Measurements from ENCODE around the gene ABCD4. TPM values are rescaled to one million over a fixed set of nuclear protein-coding genes. Genes with fewer than 3 reads are reported as not detected.
A peak's percentile ranks its signal among the peaks of the same experiment; 100 is the strongest.

The ABCD4 gene
- total RNA-seq, 2 donors from 2014 or later, result 46.2 to 46.6 TPM

DNA sequence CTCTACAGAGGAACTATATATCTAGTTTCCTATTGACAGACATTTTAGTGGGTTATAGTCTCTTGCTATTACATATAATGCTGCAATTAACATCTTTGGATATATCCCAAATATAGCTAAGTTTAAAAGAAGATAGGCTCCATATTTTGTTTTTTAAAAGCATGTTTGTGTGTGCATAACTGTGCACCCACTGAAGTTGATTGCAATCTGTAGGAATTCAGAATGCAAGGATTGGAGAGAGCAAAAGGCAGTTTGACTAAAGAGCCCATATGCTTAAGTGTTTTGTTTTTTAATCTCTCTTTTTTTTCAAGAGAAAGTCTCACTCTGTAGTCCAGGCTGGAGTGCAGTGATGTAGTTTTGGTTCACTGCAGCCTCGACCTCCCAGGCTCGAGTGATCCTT lies 9.4 kb upstream of the ABCD4 start:
- intact Hi-C loops (cut with DNase I), result no loop called here
- no peaks in the 10 kb centered on the region for H3K9me3 ChIP-seq
- no peak overlapping the region for H3K4me3 ChIP-seq
- H3K27me3 ChIP-seq, result no peaks in the 10 kb centered on the region
- TF ChIP-seq, protein P1, sequence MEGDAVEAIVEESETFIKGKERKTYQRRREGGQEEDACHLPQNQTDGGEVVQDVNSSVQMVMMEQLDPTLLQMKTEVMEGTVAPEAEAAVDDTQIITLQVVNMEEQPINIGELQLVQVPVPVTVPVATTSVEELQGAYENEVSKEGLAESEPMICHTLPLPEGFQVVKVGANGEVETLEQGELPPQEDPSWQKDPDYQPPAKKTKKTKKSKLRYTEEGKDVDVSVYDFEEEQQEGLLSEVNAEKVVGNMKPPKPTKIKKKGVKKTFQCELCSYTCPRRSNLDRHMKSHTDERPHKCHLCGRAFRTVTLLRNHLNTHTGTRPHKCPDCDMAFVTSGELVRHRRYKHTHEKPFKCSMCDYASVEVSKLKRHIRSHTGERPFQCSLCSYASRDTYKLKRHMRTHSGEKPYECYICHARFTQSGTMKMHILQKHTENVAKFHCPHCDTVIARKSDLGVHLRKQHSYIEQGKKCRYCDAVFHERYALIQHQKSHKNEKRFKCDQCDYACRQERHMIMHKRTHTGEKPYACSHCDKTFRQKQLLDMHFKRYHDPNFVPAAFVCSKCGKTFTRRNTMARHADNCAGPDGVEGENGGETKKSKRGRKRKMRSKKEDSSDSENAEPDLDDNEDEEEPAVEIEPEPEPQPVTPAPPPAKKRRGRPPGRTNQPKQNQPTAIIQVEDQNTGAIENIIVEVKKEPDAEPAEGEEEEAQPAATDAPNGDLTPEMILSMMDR (IDR thresholded peaks at IDR 0.05), result no peak
- no peaks in the 10 kb centered on the region for H3K36me3 ChIP-seq
- no peak overlapping the region for H3K27ac ChIP-seq
- no peak overlapping the region for H3K9ac ChIP-seq (ENCODE audit: low read depth in 2 of 2, low read length in 2 of 2)
- no peaks in the 10 kb centered on the region for H3K4me1 ChIP-seq
- DNase-seq, result no peak

GRCh38 chr14:74309125-74310022 lies 6.6 kb upstream of the ABCD4 start:
- TF ChIP-seq, protein P1 (IDR thresholded peaks at IDR 0.05), result no peak
- H3K9ac ChIP-seq (ENCODE audit: low read depth in 2 of 2, low read length in 2 of 2), result no peak overlapping the region
- no peaks in the 10 kb centered on the region for H3K36me3 ChIP-seq
- DNase-seq, result no peak
- no peaks in the 10 kb centered on the region for H3K4me1 ChIP-seq
- H3K27me3 ChIP-seq, result no peaks in the 10 kb centered on the region
- H3K27ac ChIP-seq, result no peak overlapping the region
- intact Hi-C loops (cut with DNase I), result no loop called here
- no peak overlapping the region for H3K4me3 ChIP-seq
- no peaks in the 10 kb centered on the region for H3K9me3 ChIP-seq

GRCh38 chr14:74308695-74309094 lies 6.0 kb upstream of the ABCD4 start:
- intact Hi-C loops (cut with DNase I), result no loop called here
- Histone ChIP-seq H3K27me3 (no peaks in the 10 kb centered on the region), H3K27ac (no peak overlapping the region), H3K9me3 (no peaks in the 10 kb centered on the region), H3K9ac (ENCODE audit: low read depth in 2 of 2, low read length in 2 of 2) (no peak overlapping the region), H3K4me3 (no peak overlapping the region), H3K36me3 (no peaks in the 10 kb centered on the region), H3K4me1 (no peaks in the 10 kb centered on the region)
- TF ChIP-seq, protein P1 (IDR thresholded peaks at IDR 0.05), result no peak
- no peak for DNase-seq

- Histone ChIP-seq H3K27ac (peak overlapping the region; percentile 75), H3K4me1 (no peaks in the 10 kb centered on the region), H3K36me3 (no peaks in the 10 kb centered on the region), H3K9me3 (no peaks in the 10 kb centered on the region), H3K9ac (ENCODE audit: low read depth in 2 of 2, low read length in 2 of 2) (peak overlapping the region; percentile 80 to 83), H3K4me3 (peak overlapping the region; percentile 96), H3K27me3 (no peaks in the 10 kb centered on the region)
- DNase-seq, result no peak
- TF ChIP-seq, protein P1 (IDR thresholded peaks at IDR 0.05), result peak; percentile 26
- intact Hi-C loops (cut with DNase I), result no loop called here
Observed at GRCh38 chr14:74302152-74302628, 544 bp downstream of the ABCD4 start.

DNA sequence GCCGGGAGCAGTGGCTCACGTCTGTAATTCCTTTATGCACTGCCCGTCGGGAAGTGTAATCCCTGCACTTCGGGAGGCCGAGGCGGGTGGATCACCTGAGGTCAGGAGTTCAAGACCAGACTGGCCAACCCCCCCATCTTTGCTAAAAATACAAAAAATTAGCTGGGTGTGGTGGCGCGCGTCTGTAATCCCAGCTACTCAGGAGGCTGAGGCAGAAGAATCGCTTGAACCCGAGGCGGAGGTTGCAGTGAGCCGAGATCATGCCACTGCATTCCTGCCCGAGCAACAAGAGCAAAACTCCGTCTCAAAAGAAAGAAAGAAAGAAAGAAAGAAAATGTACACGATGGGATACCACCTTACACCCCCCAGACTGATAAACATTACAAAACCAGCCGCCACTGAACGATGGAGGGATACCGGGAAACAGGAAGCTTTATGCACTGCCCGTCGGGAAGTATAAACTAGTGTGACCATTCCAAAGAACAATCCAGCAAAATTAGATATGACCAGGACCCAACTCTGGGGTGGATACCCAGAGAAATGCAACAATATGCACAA lies 1.1 kb downstream of the ABCD4 start:
- H3K9me3 ChIP-seq, result no peaks in the 10 kb centered on the region
- H3K27ac ChIP-seq, result peak overlapping the region; percentile 75
- H3K27me3 ChIP-seq, result no peaks in the 10 kb centered on the region
- peak overlapping the region; percentile 96 for H3K4me3 ChIP-seq
- TF ChIP-seq, protein P1 (IDR thresholded peaks at IDR 0.05), result no peak
- no peaks in the 10 kb centered on the region for H3K36me3 ChIP-seq
- H3K9ac ChIP-seq (ENCODE audit: low read depth in 2 of 2, low read length in 2 of 2), result peak overlapping the region; percentile 80 to 83
- H3K4me1 ChIP-seq, result no peaks in the 10 kb centered on the region
- intact Hi-C loops (cut with DNase I), result no loop called here
- DNase-seq, result peak; percentile 31

Data from colonic mucosa (tissue), 4 donors.